Measurements from ENCODE around the gene GFOD1. TPM values are rescaled to one million over a fixed set of nuclear protein-coding genes. Genes with fewer than 3 reads are reported as not detected.

The GFOD1 gene, protein sequence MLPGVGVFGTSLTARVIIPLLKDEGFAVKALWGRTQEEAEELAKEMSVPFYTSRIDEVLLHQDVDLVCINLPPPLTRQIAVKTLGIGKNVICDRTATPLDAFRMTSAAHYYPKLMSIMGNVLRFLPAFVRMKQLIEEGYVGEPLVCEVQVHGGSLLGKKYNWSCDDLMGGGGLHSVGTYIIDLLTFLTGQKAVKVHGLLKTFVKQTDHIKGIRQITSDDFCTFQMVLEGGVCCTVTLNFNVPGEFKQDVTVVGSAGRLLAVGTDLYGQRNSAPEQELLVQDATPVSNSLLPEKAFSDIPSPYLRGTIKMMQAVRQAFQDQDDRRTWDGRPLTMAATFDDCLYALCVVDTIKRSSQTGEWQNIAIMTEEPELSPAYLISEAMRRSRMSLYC
- 6.5 and 8.2 TPM in 2 replicates for total RNA-seq

DNA sequence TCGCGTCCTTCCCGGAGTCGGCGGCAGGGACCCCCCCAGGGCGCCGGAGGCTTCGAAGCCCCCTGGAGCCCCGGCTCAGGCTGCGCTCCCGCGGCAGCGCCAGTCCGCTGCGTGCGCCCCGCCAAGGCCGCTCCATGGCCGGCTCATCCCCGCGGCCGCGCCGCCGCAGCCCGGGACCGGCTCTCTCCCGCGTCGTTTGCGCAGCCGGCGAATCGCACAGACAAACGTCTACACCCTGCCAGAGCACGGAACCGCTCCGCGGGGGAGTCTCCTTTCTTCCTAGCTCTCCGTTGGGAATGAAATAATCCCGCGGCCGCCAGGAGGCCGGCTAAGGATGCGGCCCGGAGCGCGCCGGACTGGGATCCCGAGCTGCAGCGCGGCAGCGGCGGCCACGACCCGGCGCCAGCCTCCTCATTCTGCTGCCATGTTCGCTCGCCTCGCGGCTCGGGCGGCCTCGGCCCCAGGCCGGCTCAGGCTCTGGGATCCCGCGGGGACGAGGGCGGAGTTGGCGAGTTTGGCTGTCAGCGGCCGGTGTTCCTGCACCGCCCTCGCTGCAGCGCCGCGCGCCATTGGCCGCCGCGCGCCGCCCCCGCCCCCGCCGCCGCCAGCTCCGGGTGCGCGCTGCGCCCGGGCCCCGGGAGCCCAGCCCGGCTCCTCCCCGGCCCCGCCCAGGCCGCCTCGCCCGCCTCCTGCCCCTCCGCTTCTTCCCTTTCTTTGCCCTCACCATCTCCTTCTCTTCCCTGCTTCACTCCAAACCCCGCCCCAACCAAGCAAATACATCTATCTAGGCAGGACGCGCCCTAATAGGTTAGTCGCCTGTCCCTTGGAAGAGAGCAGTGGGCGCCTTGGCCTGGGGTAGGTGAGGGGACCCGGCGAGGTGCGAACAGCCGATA lies at the start of gene GFOD1:
GFOD1 (minus strand) TSS at position 479 of the 893 bp plus-strand sequence. CDS start 710 bp downstream, outside the sequence.

DNA sequence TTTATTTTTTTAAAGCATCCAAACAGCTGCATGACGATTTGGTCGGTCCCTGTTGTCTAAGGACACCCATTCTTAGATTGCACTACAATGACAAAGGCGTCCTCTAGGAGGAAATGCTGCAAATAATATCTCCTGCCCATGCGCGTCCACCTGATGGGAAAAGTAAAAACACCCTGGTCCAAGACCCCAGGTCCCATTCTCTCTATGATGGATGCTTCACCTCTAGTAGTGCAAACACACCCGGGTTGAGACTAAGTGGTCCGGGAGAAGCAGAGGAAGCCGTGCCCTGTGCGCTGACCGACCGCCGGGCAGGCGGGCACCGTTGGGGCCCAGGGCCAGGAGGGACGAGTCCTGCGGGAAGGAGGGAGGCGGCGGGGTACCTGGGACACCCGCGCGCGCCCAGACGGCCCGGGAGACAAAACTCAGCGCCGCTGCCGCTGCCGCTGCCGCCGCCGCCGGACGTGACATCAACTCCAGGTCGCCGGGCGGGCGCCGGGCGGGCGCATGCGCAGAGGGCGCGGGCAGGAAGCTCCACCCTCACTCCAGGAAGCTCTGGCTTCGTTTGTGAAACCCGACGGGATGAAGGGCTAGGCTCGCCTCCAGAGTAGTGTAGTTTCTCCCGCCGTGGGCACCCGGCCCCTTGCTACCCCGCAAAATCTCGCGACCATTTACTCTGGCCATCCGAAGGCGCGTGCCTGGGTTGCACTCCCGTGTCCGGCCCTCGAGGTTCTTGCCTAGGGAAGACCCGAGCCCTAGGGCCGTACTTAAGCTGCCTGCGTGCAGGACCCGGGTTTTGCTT lies 159.1 kb downstream of the GFOD1 start, which contains the start of gene TBC1D7:
TBC1D7 (minus strand) TSS at position 462 of the 799 bp plus-strand sequence. CDS start 1,639 bp downstream, outside the sequence.

Other genes starting within 250 kb of the GFOD1 start
- gene TBC1D7, start 159.1 kb downstream of the GFOD1 start, total RNA-seq: 16.9 and 26.3 TPM in 2 replicates
- gene SIRT5, start 87.0 kb upstream of the GFOD1 start, total RNA-seq: 6.1 and 8.7 TPM in 2 replicates
- gene NOL7, start 127.7 kb upstream of the GFOD1 start, total RNA-seq: 45.9 and 104 TPM in 2 replicates
- gene RANBP9, start 224.2 kb upstream of the GFOD1 start, total RNA-seq: 21.3 and 29.3 TPM in 2 replicates

All from regular cardiac myocyte (primary cell).